ENCODE data around the gene FHAD1. TPM values are rescaled to one million over a fixed set of nuclear protein-coding genes. Genes with fewer than 3 reads are reported as not detected.

Gene FHAD1
- not detected in 2 replicates for total RNA-seq
- long read RNA-seq, partial matches to known transcripts: 1 of 1 reads
- long read RNA-seq, other reads (novel, unspliced or antisense): 0 of 1 reads

- no peaks in the 10 kb centered on the region for H3K9me3 Mint-ChIP-seq (ENCODE audit: unreplicated experiment)
- peak within 1 kb of the TSS; percentile 61 for H3K4me3 Mint-ChIP-seq (ENCODE audit: unreplicated experiment)
- H3K27ac Mint-ChIP-seq (ENCODE audit: unreplicated experiment): peak within 1 kb of the TSS; percentile 45
- TF ChIP-seq, protein P1, sequence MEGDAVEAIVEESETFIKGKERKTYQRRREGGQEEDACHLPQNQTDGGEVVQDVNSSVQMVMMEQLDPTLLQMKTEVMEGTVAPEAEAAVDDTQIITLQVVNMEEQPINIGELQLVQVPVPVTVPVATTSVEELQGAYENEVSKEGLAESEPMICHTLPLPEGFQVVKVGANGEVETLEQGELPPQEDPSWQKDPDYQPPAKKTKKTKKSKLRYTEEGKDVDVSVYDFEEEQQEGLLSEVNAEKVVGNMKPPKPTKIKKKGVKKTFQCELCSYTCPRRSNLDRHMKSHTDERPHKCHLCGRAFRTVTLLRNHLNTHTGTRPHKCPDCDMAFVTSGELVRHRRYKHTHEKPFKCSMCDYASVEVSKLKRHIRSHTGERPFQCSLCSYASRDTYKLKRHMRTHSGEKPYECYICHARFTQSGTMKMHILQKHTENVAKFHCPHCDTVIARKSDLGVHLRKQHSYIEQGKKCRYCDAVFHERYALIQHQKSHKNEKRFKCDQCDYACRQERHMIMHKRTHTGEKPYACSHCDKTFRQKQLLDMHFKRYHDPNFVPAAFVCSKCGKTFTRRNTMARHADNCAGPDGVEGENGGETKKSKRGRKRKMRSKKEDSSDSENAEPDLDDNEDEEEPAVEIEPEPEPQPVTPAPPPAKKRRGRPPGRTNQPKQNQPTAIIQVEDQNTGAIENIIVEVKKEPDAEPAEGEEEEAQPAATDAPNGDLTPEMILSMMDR (IDR thresholded peaks at IDR 0.05): no peak
- no peak for DNase-seq (ENCODE audit: extremely low spot score, unreplicated experiment)
- H3K27me3 Mint-ChIP-seq (ENCODE audit: unreplicated experiment): peaks cover 76% of the 10 kb centered on the region
- H3K36me3 Mint-ChIP-seq (ENCODE audit: unreplicated experiment): no peaks in the 10 kb centered on the region
- H3K4me1 Mint-ChIP-seq (ENCODE audit: unreplicated experiment): peaks cover 7% of the 10 kb centered on the region
Measured at GRCh38 chr1:15246960-15247614, at the start of gene FHAD1. FHAD1 (plus strand) TSS chr1:15247223; CDS start chr1:15251785, 4,562 bp downstream.

- Mint-ChIP-seq H3K9me3 (ENCODE audit: unreplicated experiment) (no peaks in the 10 kb centered on the region), H3K27me3 (ENCODE audit: unreplicated experiment) (peaks cover 3% of the 10 kb centered on the region), H3K4me1 (ENCODE audit: unreplicated experiment) (peaks cover 11% of the 10 kb centered on the region), H3K27ac (ENCODE audit: unreplicated experiment) (no peak overlapping the region), H3K36me3 (ENCODE audit: unreplicated experiment) (no peaks in the 10 kb centered on the region), H3K4me3 (ENCODE audit: unreplicated experiment) (no peak overlapping the region)
- no peak for DNase-seq (ENCODE audit: extremely low spot score, unreplicated experiment)
- TF ChIP-seq, protein P1 (IDR thresholded peaks at IDR 0.05): no peak
Measured at GRCh38 chr1:15197591-15198447, 49.2 kb upstream of the FHAD1 start.

- Mint-ChIP-seq H3K27ac (ENCODE audit: unreplicated experiment) (no peak overlapping the region), H3K4me3 (ENCODE audit: unreplicated experiment) (no peak overlapping the region), H3K4me1 (ENCODE audit: unreplicated experiment) (peaks cover 11% of the 10 kb centered on the region), H3K36me3 (ENCODE audit: unreplicated experiment) (no peaks in the 10 kb centered on the region), H3K9me3 (ENCODE audit: unreplicated experiment) (no peaks in the 10 kb centered on the region), H3K27me3 (ENCODE audit: unreplicated experiment) (peaks cover 3% of the 10 kb centered on the region)
- TF ChIP-seq, protein P1 (IDR thresholded peaks at IDR 0.05): no peak
- no peak for DNase-seq (ENCODE audit: extremely low spot score, unreplicated experiment)
Measured at GRCh38 chr1:15198684-15199083, 48.3 kb upstream of the FHAD1 start.

DNA sequence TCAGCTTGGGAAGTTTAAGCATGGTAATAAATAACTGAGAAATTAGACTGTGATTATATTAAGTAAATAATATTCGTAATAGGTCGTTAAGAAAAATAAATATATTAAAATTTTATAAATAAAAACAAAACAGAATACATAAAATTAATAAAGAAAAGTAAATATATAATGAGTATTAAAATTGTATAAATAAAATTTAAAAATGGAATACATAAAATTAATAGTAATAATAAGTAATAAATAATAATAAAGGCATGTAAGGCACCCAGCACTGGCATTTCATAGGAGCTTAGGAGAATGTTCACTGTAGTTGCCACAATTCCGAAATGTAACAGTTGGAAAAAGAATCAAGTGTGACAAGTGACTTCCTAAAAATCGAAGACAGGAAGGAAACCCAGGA is 45.8 kb upstream of the FHAD1 start:
- DNase-seq (ENCODE audit: extremely low spot score, unreplicated experiment): no peak
- peaks cover 3% of the 10 kb centered on the region for H3K27me3 Mint-ChIP-seq (ENCODE audit: unreplicated experiment)
- TF ChIP-seq, protein P1 (IDR thresholded peaks at IDR 0.05): no peak
- H3K27ac Mint-ChIP-seq (ENCODE audit: unreplicated experiment): no peak overlapping the region
- H3K4me3 Mint-ChIP-seq (ENCODE audit: unreplicated experiment): no peak overlapping the region
- H3K9me3 Mint-ChIP-seq (ENCODE audit: unreplicated experiment): no peaks in the 10 kb centered on the region
- H3K36me3 Mint-ChIP-seq (ENCODE audit: unreplicated experiment): no peaks in the 10 kb centered on the region
- peaks cover 14% of the 10 kb centered on the region for H3K4me1 Mint-ChIP-seq (ENCODE audit: unreplicated experiment)
